ENCODE results near the gene OAF. TPM values are rescaled to one million over a fixed set of nuclear protein-coding genes. Genes with fewer than 3 reads are reported as not detected.

The OAF gene
- total RNA-seq, 2 donors from 2014 or later: 1.7 to 3.6 TPM

DNA sequence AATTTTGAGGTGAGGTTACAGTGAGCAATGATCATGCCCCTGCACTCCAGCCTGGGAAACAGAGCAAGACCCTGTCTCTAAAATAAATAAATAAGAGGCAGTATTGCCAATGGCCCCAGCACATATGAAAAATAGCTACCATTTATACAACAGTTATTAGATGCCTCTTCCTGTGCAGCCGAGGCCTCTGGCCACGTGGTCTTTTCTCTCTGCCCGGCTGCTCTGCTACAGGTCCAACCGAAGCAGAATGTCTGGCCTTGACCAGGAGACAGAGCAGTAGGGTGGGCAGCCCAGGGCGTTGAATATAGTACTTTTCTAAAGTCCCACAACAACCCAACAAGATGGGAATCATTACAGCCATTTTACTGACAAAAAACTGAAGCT, 12.4 kb upstream of the OAF start:
- no peaks in the 10 kb centered on the region for H3K36me3 ChIP-seq (ENCODE audit: control insufficient read depth, insufficient read depth, low read length)
- H3K9me3 ChIP-seq (ENCODE audit: control insufficient read depth, low read length): no peaks in the 10 kb centered on the region
- DNase-seq: no peak
- no peak overlapping the region for H3K4me3 Mint-ChIP-seq
- no peak overlapping the region for H3K27ac ChIP-seq (ENCODE audit: low read depth, low read length)
- peaks cover 10% of the 10 kb centered on the region for H3K4me1 Mint-ChIP-seq
- TF ChIP-seq CTCF (conservative IDR thresholded peaks at IDR 0.05): no peak
- 77 to 79% methylated on average over 2 to 5 of the region's 5 CpGs for WGBS, 2 experiments (ENCODE audit: insufficient coverage in 1 of 2, insufficient read length in 1 of 2)
- no peak overlapping the region for H3K4me3 ChIP-seq (ENCODE audit: low read length)
- H3K9ac ChIP-seq (ENCODE audit: extremely low read depth, low read length, poor library complexity, severe bottlenecking): no peak overlapping the region
- no peaks in the 10 kb centered on the region for H3K9me3 Mint-ChIP-seq
- H3K27me3 ChIP-seq (ENCODE audit: control insufficient read depth, insufficient read depth, low read length, poor library complexity, severe bottlenecking): peaks cover 25% of the 10 kb centered on the region
- H3K36me3 Mint-ChIP-seq (ENCODE audit: low read depth): no peaks in the 10 kb centered on the region
- peaks cover 68% of the 10 kb centered on the region for H3K27me3 Mint-ChIP-seq (ENCODE audit: insufficient read depth)
- no peaks in the 10 kb centered on the region for H3K4me1 ChIP-seq (ENCODE audit: control insufficient read depth, insufficient read depth, low read length)
- H3K27ac Mint-ChIP-seq: no peak overlapping the region

GRCh38 chr11:120198787-120199469, 11.9 kb upstream of the OAF start:
- no peak overlapping the region for H3K9ac ChIP-seq (ENCODE audit: extremely low read depth, low read length, poor library complexity, severe bottlenecking)
- Mint-ChIP-seq H3K9me3 (no peaks in the 10 kb centered on the region), H3K36me3 (ENCODE audit: low read depth) (no peaks in the 10 kb centered on the region), H3K27me3 (ENCODE audit: insufficient read depth) (peaks cover 67% of the 10 kb centered on the region), H3K4me1 (peaks cover 10% of the 10 kb centered on the region), H3K27ac (no peak overlapping the region), H3K4me3 (no peak overlapping the region)
- H3K4me1 ChIP-seq (ENCODE audit: control insufficient read depth, insufficient read depth, low read length): no peaks in the 10 kb centered on the region
- DNase-seq: no peak
- TF ChIP-seq CTCF (conservative IDR thresholded peaks at IDR 0.05): no peak
- H3K27ac ChIP-seq (ENCODE audit: low read depth, low read length): no peak overlapping the region
- H3K9me3 ChIP-seq (ENCODE audit: control insufficient read depth, low read length): no peaks in the 10 kb centered on the region
- H3K27me3 ChIP-seq (ENCODE audit: control insufficient read depth, insufficient read depth, low read length, poor library complexity, severe bottlenecking): peaks cover 25% of the 10 kb centered on the region
- no peaks in the 10 kb centered on the region for H3K36me3 ChIP-seq (ENCODE audit: control insufficient read depth, insufficient read depth, low read length)
- WGBS, 2 experiments (ENCODE audit: insufficient coverage in 1 of 2, insufficient read length in 1 of 2): 92 to 100% methylated on average over 2 to 9 of the region's 9 CpGs
- no peak overlapping the region for H3K4me3 ChIP-seq (ENCODE audit: low read length)

DNA sequence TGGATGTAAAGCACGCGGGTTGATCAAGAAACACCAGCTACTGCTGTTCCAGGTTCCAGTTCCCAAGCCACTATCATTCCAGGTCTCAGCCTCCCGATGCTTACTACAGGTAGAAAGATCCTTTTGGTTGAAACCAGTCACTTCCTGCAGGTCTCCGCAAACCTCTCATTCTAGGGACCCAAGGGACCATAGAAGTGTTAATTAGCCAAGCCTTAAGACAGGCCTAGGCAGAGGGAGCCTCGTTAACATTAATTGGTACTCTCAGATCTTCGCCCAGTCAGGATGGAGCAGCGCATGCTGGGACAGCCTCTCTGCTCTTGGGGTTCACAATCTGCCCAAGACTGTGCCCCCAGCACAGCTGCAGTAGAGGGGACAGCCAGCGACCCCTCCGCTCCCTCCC, 11.2 kb upstream of the OAF start:
- Histone ChIP-seq H3K27me3 (ENCODE audit: control insufficient read depth, insufficient read depth, low read length, poor library complexity, severe bottlenecking) (peaks cover 25% of the 10 kb centered on the region), H3K9me3 (ENCODE audit: control insufficient read depth, low read length) (no peaks in the 10 kb centered on the region), H3K27ac (ENCODE audit: low read depth, low read length) (no peak overlapping the region), H3K4me3 (ENCODE audit: low read length) (no peak overlapping the region), H3K36me3 (ENCODE audit: control insufficient read depth, insufficient read depth, low read length) (no peaks in the 10 kb centered on the region), H3K4me1 (ENCODE audit: control insufficient read depth, insufficient read depth, low read length) (no peaks in the 10 kb centered on the region), H3K9ac (ENCODE audit: extremely low read depth, low read length, poor library complexity, severe bottlenecking) (no peak overlapping the region)
- WGBS, 2 experiments (ENCODE audit: insufficient coverage in 1 of 2, insufficient read length in 1 of 2): 73 to 77% methylated on average over 5 to 9 of the region's 9 CpGs
- Mint-ChIP-seq H3K9me3 (no peaks in the 10 kb centered on the region), H3K4me1 (peaks cover 10% of the 10 kb centered on the region), H3K27ac (no peak overlapping the region), H3K4me3 (no peak overlapping the region), H3K27me3 (ENCODE audit: insufficient read depth) (peaks cover 67% of the 10 kb centered on the region), H3K36me3 (ENCODE audit: low read depth) (no peaks in the 10 kb centered on the region)
- no peak for TF ChIP-seq CTCF (conservative IDR thresholded peaks at IDR 0.05)
- no peak for DNase-seq
